NCI-H345 treated with DMSO at 0.1 percent for 48 hours (cell line): ENCODE results near the gene ORAI3.
A peak's percentile ranks its signal among the peaks of the same experiment; 100 is the strongest.

ENCODE experiments used
- DNase-seq: peaks from one replicate; lab custom pipeline; 2025; ENCODE audit not compliant: unreplicated experiment; lab: John Stamatoyannopoulos, UW

ORAI3 gene

GRCh38 chr16:30948667-30949649 is at the start of gene ORAI3:
Gene ORAI3 (plus strand): TSS chr16:30949068. CDS start chr16:30949290, 222 bp downstream.
- no peak for DNase-seq

- no peak for DNase-seq
Observed at GRCh38 chr16:30899794-30900193, 49.1 kb upstream of the ORAI3 start.

GRCh38 chr16:30900588-30900987 is 48.3 kb upstream of the ORAI3 start:
- no peak for DNase-seq

GRCh38 chr16:30901201-30902028 is 47.5 kb upstream of the ORAI3 start:
- no peak for DNase-seq

GRCh38 chr16:30902029-30902972 is 46.6 kb upstream of the ORAI3 start:
- DNase-seq = peak; percentile 64

GRCh38 chr16:30903002-30903401 is 45.9 kb upstream of the ORAI3 start:
- no peak for DNase-seq

- DNase-seq = no peak
Observed at GRCh38 chr16:30903596-30903995, 45.3 kb upstream of the ORAI3 start.

- no peak for DNase-seq
Observed at GRCh38 chr16:30904114-30904780, 44.6 kb upstream of the ORAI3 start.

GRCh38 chr16:30907064-30907463 is 41.8 kb upstream of the ORAI3 start:
- no peak for DNase-seq

GRCh38 chr16:30910427-30911029 is 38.3 kb upstream of the ORAI3 start:
- no peak for DNase-seq

- DNase-seq = no peak
Observed at GRCh38 chr16:30912794-30913412, 36.0 kb upstream of the ORAI3 start.

- DNase-seq = no peak
Observed at GRCh38 chr16:30914830-30915229, 34.0 kb upstream of the ORAI3 start.

- no peak for DNase-seq
Observed at GRCh38 chr16:30918614-30919013, 30.3 kb upstream of the ORAI3 start.

- DNase-seq = no peak
Observed at GRCh38 chr16:30920891-30921290, 28.0 kb upstream of the ORAI3 start.

GRCh38 chr16:30921459-30921747 is 27.5 kb upstream of the ORAI3 start:
- no peak for DNase-seq

- DNase-seq = peak; percentile 94
Observed at GRCh38 chr16:30921748-30922419, 27.0 kb upstream of the ORAI3 start.

GRCh38 chr16:30922420-30922959 is 26.4 kb upstream of the ORAI3 start:
- peak; percentile 99 for DNase-seq

- peak; percentile 99 for DNase-seq
Observed at GRCh38 chr16:30922960-30923535, 25.8 kb upstream of the ORAI3 start.
